Mesodermal cell (in vitro differentiated cells): ENCODE measurements around the gene ARPC1B.
A peak's percentile ranks its signal among the peaks of the same experiment; 100 is the strongest.
"Not testable (repeated sequence)": the region's sequence is repeated elsewhere in the genome, so short reads cannot be mapped to it uniquely, and the experiment has no call there.

Source experiments
- H3K27ac ChIP-seq: 2 replicates; pipeline ENCODE4 v1.7.0; 2013; ENCODE audit warnings: mild to moderate bottlenecking, low read depth, low read length, moderate library complexity; ENCODE audit not compliant: severe bottlenecking
- H3K36me3 ChIP-seq: 2 replicates; pipeline ENCODE4 v1.7.1; 2013; ENCODE audit warnings: mild to moderate bottlenecking, low read length, moderate library complexity; ENCODE audit not compliant: control insufficient read depth, insufficient read depth
- H3K4me1 ChIP-seq: one replicate; pipeline ENCODE4 v1.7.1; 2013; ENCODE audit warnings: mild to moderate bottlenecking, low read length; ENCODE audit not compliant: insufficient read depth, control insufficient read depth, poor library complexity, severe bottlenecking
- H3K4me3 ChIP-seq: 2 replicates; pipeline ENCODE4 v1.7.0; 2013; ENCODE audit warnings: low read length, control low read depth, mild to moderate bottlenecking; ENCODE audit not compliant: insufficient read depth, poor library complexity, severe bottlenecking; ENCODE audit errors: extremely low read depth
- H3K9me3 ChIP-seq: 2 replicates; pipeline ENCODE4 v1.7.1; 2013; ENCODE audit warnings: mild to moderate bottlenecking, low read length, moderate library complexity; ENCODE audit not compliant: control insufficient read depth
- WGBS, 2 experiments: methylation state at CpG; one replicate each; pipeline ENCODE4 v1.1.5; 2013; ENCODE audit warnings: missing lambda C conversion rate in 2 of 2; ENCODE audit not compliant: insufficient coverage in 2 of 2; 5-methylcytosine and 5-hydroxymethylcytosine counted together

Gene ARPC1B

GRCh38 chr7:99403764-99404163 lies 29.2 kb downstream of the ARPC1B start:
- H3K27ac ChIP-seq, result no peak overlapping the region
- H3K9me3 ChIP-seq, result no peaks in the 10 kb centered on the region
- peaks cover 70% of the 10 kb centered on the region for H3K36me3 ChIP-seq
- H3K4me3 ChIP-seq, result no peak overlapping the region
- H3K4me1 ChIP-seq, result peaks cover 10% of the 10 kb centered on the region
- WGBS, 2 experiments, result 94 to 100% methylated on average over 4 to 5 of the region's 5 CpGs

GRCh38 chr7:99404235-99404976 lies 29.9 kb downstream of the ARPC1B start:
- WGBS, 2 experiments, result 95% methylated on average over 16 to 17 of the region's 18 CpGs
- no peak overlapping the region for H3K4me3 ChIP-seq
- peaks cover 10% of the 10 kb centered on the region for H3K4me1 ChIP-seq
- no peak overlapping the region for H3K27ac ChIP-seq
- no peaks in the 10 kb centered on the region for H3K9me3 ChIP-seq
- peaks cover 64% of the 10 kb centered on the region for H3K36me3 ChIP-seq

DNA sequence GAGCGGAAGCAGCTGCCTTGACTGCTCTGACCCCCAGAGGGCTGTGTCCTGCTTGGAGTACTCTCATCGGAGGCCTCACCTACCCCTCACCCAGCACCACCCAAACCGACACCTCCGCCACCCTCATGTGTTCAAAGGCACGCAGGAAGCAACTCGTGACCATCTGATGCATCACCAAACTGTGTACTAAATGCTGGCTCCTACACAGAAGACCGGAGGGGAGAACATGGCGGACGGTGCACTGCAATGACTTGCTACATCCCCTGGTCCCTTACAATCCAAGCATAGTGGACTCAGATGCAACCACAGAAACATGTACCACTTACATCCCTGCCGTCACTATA lies 30.4 kb downstream of the ARPC1B start:
- Histone ChIP-seq H3K9me3 (no peaks in the 10 kb centered on the region), H3K4me1 (peaks cover 10% of the 10 kb centered on the region), H3K36me3 (peaks cover 58% of the 10 kb centered on the region), H3K27ac (no peak overlapping the region), H3K4me3 (no peak overlapping the region)
- 88 to 91% methylated on average over 7 to 8 of the region's 10 CpGs for WGBS, 2 experiments

DNA sequence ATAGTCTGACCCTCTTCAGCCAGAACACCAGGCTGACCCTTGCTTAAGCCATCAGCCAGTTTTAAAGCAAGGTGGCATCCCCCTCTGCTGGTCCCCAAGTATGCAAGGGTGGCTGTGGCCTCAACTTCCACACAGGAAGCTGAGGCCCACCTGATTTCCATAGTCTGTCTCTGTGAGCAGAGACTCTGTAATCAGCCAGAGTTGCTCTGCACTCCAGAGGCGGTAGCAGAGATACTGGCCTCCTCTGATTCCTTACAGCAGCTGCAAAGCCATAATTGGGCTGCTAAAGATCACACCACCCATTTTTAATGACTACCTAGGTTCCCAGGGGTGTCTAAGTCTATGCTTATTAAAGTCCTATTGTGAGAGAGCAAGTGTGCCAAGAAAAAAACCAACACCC lies 32.0 kb downstream of the ARPC1B start:
- no peak overlapping the region for H3K27ac ChIP-seq
- 86 to 100% methylated on average over 1 of the region's 1 CpG for WGBS, 2 experiments

GRCh38 chr7:99407872-99408378 lies 33.4 kb downstream of the ARPC1B start:
- Histone ChIP-seq H3K36me3 (peaks cover 60% of the 10 kb centered on the region), H3K27ac (peak overlapping the region; percentile 100), H3K4me1 (peaks cover 10% of the 10 kb centered on the region), H3K9me3 (no peaks in the 10 kb centered on the region), H3K4me3 (peak overlapping the region; percentile 91)
- 0 to 1% methylated on average over 28 of the region's 28 CpGs for WGBS, 2 experiments

More for the DNA sequence above, 32.0 kb downstream of the ARPC1B start:
- Histone ChIP-seq H3K36me3 (peaks cover 58% of the 10 kb centered on the region), H3K9me3 (no peaks in the 10 kb centered on the region), H3K4me1 (peaks cover 10% of the 10 kb centered on the region), H3K4me3 (peak overlapping the region; percentile 91)

DNA sequence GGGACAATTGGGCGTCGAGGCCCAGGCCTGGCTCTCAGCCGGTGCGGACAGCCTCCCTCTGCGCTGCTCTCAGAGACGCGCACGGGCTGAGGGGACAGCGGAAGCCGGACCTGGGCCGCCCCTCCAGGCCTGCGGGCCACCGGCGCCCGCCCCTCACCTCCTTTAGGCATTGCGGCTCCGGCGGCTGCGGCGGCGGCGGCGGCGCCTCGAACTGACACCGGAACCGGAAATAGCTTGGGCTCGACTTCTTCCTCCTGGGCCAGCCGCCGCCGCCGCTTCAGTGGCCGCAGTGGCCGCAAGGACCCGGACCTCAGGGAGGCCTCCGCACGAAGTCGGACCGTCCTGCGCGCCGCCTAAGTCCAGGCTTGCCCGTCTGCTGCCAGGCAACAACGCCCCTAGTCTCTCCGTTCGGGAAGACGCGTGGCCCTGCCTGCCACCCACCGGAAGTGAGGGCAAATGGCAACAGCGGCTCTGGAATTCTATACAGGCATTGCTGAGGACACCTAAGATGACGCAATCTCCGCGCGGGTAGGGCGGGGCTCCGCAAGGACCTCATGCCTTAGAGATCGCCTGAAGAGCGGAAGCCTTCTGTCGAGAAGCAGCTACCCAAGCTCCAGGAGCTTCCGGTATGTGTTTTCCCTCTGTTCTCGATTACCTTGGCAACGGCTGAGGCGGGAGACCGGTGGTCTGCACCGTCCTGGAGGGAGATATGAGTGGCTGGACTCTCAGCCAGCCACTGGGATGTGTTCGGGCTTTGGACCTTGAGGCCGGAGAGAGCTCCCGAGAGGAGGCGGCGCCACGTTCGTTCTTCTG lies 34.1 kb downstream of the ARPC1B start, which contains the start of the genes BUD31 and PDAP1:
Gene BUD31, plus strand, starts transcription at position 591 of the 813 bp plus-strand sequence. CDS start 2,124 bp downstream, outside the sequence.
Gene PDAP1, minus strand, starts transcription at position 219 of the 813 bp plus-strand sequence. Its CDS starts 49 bp downstream, at position 170.
- H3K4me3 ChIP-seq, result peak within 1 kb of the TSS; percentile 91
- peak within 1 kb of the TSS; percentile 100 for H3K27ac ChIP-seq
- H3K36me3 ChIP-seq, result peaks cover 60% of the 10 kb centered on the region
- peaks cover 10% of the 10 kb centered on the region for H3K4me1 ChIP-seq
- 0% methylated on average over 52 to 67 of the region's 72 CpGs for WGBS, 2 experiments
- H3K9me3 ChIP-seq, result no peaks in the 10 kb centered on the region

- WGBS, 2 experiments, result 0 to 2% methylated on average over 17 of the region's 18 CpGs
- H3K9me3 ChIP-seq, result no peaks in the 10 kb centered on the region
- H3K4me1 ChIP-seq, result peaks cover 10% of the 10 kb centered on the region
- H3K36me3 ChIP-seq, result peaks cover 60% of the 10 kb centered on the region
- H3K4me3 ChIP-seq, result peak overlapping the region; percentile 91
- H3K27ac ChIP-seq, result peak overlapping the region; percentile 100
Measured at GRCh38 chr7:99409192-99409572, 34.7 kb downstream of the ARPC1B start.

DNA sequence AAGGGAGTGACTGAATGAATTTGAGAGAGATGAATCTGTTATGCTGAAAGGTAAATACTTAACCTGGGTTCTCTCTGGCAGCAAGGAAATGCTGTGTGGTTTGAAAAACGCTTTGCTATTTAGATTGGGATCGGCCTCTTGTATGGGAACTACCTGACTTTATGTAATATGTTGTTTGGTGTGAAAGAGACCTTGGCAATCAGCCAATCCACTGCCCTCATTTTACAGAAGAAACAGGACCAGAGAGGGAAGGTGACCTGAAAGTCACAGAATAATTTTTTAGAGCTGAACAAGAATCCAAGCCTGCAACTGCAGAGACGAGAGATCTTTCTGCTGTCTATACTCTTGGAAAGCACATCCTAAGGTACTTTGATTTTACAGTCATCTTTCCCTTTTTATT lies 35.3 kb downstream of the ARPC1B start:
- no peak overlapping the region for H3K27ac ChIP-seq
- peak overlapping the region; percentile 91 for H3K4me3 ChIP-seq
- WGBS, 2 experiments, result 76 to 78% methylated on average over 3 of the region's 3 CpGs
- peaks cover 61% of the 10 kb centered on the region for H3K36me3 ChIP-seq
- no peaks in the 10 kb centered on the region for H3K9me3 ChIP-seq
- peaks cover 10% of the 10 kb centered on the region for H3K4me1 ChIP-seq

- 93 to 100% methylated on average over 2 of the region's 2 CpGs for WGBS, 2 experiments
Measured at GRCh38 chr7:99410635-99411034, 36.1 kb downstream of the ARPC1B start.

DNA sequence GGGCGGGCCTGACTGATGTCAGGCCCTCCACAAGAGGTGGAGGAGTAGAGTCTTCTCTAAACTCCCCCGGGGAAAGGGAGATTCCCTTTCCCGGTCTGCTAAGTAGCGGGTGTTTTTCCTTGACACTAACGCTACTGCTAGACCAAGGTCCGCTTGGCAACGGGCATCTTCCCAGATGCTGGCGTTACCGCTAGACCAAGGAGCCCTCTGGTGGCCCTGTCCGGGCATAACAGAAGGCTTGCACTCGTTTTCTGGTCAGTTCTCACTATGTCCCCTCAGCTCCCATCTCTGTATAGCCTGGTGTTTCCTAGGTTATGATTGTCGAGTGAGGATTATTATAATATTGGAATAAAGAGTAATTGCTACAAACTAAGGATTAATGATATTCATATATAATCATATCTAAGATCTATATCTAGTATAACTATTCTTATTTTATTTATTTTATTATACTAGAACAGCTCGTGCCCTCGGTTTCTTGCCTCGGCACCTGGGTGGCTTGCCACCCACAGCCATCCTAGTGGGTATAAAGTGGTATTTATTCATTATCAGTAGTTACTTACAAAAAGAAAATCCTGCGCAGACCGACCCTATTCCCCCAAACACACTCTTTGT lies 41.1 kb downstream of the ARPC1B start:
- H3K9me3 ChIP-seq, H3K4me3 ChIP-seq, H3K27ac ChIP-seq, H3K4me1 ChIP-seq: not testable (repeated sequence)
- WGBS, 2 experiments, result 55 to 61% methylated on average over 9 of the region's 17 CpGs
- peaks cover 96% of the 10 kb centered on the region for H3K36me3 ChIP-seq

More at GRCh38 chr7:99410635-99411034, 36.1 kb downstream of the ARPC1B start:
- H3K27ac ChIP-seq, result no peak overlapping the region
- H3K9me3 ChIP-seq, result no peaks in the 10 kb centered on the region
- H3K4me1 ChIP-seq, result peaks cover 10% of the 10 kb centered on the region
- H3K36me3 ChIP-seq, result peaks cover 60% of the 10 kb centered on the region
- H3K4me3 ChIP-seq, result no peak overlapping the region
